ENCODE data around the gene TAF6L. TPM values are rescaled to one million over a fixed set of nuclear protein-coding genes. Genes with fewer than 3 reads are reported as not detected.

TAF6L gene
- total RNA-seq, 1 experiment from 2014 or later: 40.2 TPM

GRCh38 chr11:62806611-62807121 lies 35.5 kb downstream of the TAF6L start:
- Histone ChIP-seq H3K4me2 (ENCODE audit: low read length) (peak overlapping the region; percentile 82), H3K9ac (ENCODE audit: low read length) (no peak overlapping the region), H3K27me3 (ENCODE audit: low read length) (no peaks in the 10 kb centered on the region), H3K27ac (ENCODE audit: low read length) (no peak overlapping the region), H3K36me3 (ENCODE audit: low read depth, low read length) (peaks cover 20% of the 10 kb centered on the region), H3K4me1 (ENCODE audit: insufficient read depth, low read length) (peaks cover 17% of the 10 kb centered on the region), H4K20me1 (ENCODE audit: low read length) (peaks cover 17% of the 10 kb centered on the region), H3F3A (ENCODE audit: low read length, unreplicated experiment) (no peaks in the 10 kb centered on the region), H2AFZ (ENCODE audit: low read length) (no peak overlapping the region), H3K4me3 (ENCODE audit: low read length) (no peak overlapping the region), H3K9me3 (ENCODE audit: low read length) (no peaks in the 10 kb centered on the region), H3K79me2 (ENCODE audit: low read length) (peaks cover 29% of the 10 kb centered on the region), H3K9me2 (replicated peaks; ENCODE audit: low read length) (no peaks in the 10 kb centered on the region)
- ChIA-PET CTCF (interaction anchor here (1.3 kb wide), 1 partner anchor 19 kb away, joined by 4 read pairs; no protein-coding TSS in a partner anchor), POLR2A (ENCODE audit: unreplicated experiment) (interaction anchor here (1.6 kb wide), 1 partner anchor 35 kb away, joined by 8 read pairs; no protein-coding TSS in a partner anchor)
- DNase-seq (no peak), ATAC-seq (no peak)
- TF ChIP-seq CTCF (conservative IDR thresholded peaks at IDR 0.05; ENCODE audit: low read depth, low read length) (no peak), EZH2phosphoT487 (IDR thresholded peaks at IDR 0.05; ENCODE audit: borderline replicate concordance, low read length) (no peak), EZH2 (IDR thresholded peaks at IDR 0.05; ENCODE audit: low read length, unreplicated experiment) (no peak)
- BruUV-seq (replicated peaks): no TSS peak
- intact Hi-C loops (cut with micrococcal nuclease): no loop called here

- H3K4me2 ChIP-seq (ENCODE audit: low read length): no peak overlapping the region
- ATAC-seq (no peak), DNase-seq (no peak)
- no peak overlapping the region for H3K27ac ChIP-seq (ENCODE audit: low read length)
- H3K9me2 ChIP-seq (replicated peaks; ENCODE audit: low read length): no peaks in the 10 kb centered on the region
- H3K79me2 ChIP-seq (ENCODE audit: low read length): no peaks in the 10 kb centered on the region
- peaks cover 6% of the 10 kb centered on the region; the same call in 1 of the 2 replicates for H3K4me1 ChIP-seq (ENCODE audit: insufficient read depth, low read length)
- no peak overlapping the region for H3K9ac ChIP-seq (ENCODE audit: low read length)
- ChIA-PET POLR2A (ENCODE audit: unreplicated experiment) (no interaction called here), CTCF (interaction anchor here (0.5 kb wide), 1 partner anchor 51 kb away, joined by 5 read pairs; no protein-coding TSS in a partner anchor)
- no peaks in the 10 kb centered on the region for H3K9me3 ChIP-seq (ENCODE audit: low read length)
- H3F3A ChIP-seq (ENCODE audit: low read length, unreplicated experiment): no peaks in the 10 kb centered on the region
- H4K20me1 ChIP-seq (ENCODE audit: low read length): no peaks in the 10 kb centered on the region
- no peak overlapping the region for H2AFZ ChIP-seq (ENCODE audit: low read length)
- BruUV-seq (replicated peaks): no TSS peak
- H3K4me3 ChIP-seq (ENCODE audit: low read length): no peak overlapping the region
- intact Hi-C loops (cut with micrococcal nuclease): no loop called here
- TF ChIP-seq EZH2phosphoT487 (IDR thresholded peaks at IDR 0.05; ENCODE audit: borderline replicate concordance, low read length): no peak
- no peak for TF ChIP-seq EZH2 (IDR thresholded peaks at IDR 0.05; ENCODE audit: low read length, unreplicated experiment)
- TF ChIP-seq CTCF (conservative IDR thresholded peaks at IDR 0.05; ENCODE audit: low read depth, low read length): no peak
- H3K36me3 ChIP-seq (ENCODE audit: low read depth, low read length): no peaks in the 10 kb centered on the region
- no peaks in the 10 kb centered on the region for H3K27me3 ChIP-seq (ENCODE audit: low read length)
These were observed 39.6 kb downstream of the TAF6L start for GRCh38 chr11:62810748-62811147.

- ATAC-seq: no peak
- no peaks in the 10 kb centered on the region for H3K9me2 ChIP-seq (replicated peaks; ENCODE audit: low read length)
- CTCF ChIA-PET: no interaction called here
These were observed 40.5 kb downstream of the TAF6L start for GRCh38 chr11:62811659-62812058.

More at GRCh38 chr11:62811659-62812058, 40.5 kb downstream of the TAF6L start:
- H3K36me3 ChIP-seq (ENCODE audit: low read depth, low read length): no peaks in the 10 kb centered on the region; the same call in 1 of the 2 replicates
- POLR2A ChIA-PET (ENCODE audit: unreplicated experiment): no interaction called here
- H3K27me3 ChIP-seq (ENCODE audit: low read length): no peaks in the 10 kb centered on the region
- DNase-seq: no peak
- no peaks in the 10 kb centered on the region for H3F3A ChIP-seq (ENCODE audit: low read length, unreplicated experiment)
- no peaks in the 10 kb centered on the region for H3K79me2 ChIP-seq (ENCODE audit: low read length)
- H3K4me1 ChIP-seq (ENCODE audit: insufficient read depth, low read length): no peaks in the 10 kb centered on the region
- no peak for TF ChIP-seq EZH2phosphoT487 (IDR thresholded peaks at IDR 0.05; ENCODE audit: borderline replicate concordance, low read length)
- no peak for TF ChIP-seq EZH2 (IDR thresholded peaks at IDR 0.05; ENCODE audit: low read length, unreplicated experiment)
- no peak for TF ChIP-seq CTCF (conservative IDR thresholded peaks at IDR 0.05; ENCODE audit: low read depth, low read length)
- intact Hi-C loops (cut with micrococcal nuclease): no loop called here
- H3K4me3 ChIP-seq (ENCODE audit: low read length): no peak overlapping the region
- no peak overlapping the region for H2AFZ ChIP-seq (ENCODE audit: low read length)
- no peaks in the 10 kb centered on the region for H3K9me3 ChIP-seq (ENCODE audit: low read length)
- H3K4me2 ChIP-seq (ENCODE audit: low read length): no peak overlapping the region
- H4K20me1 ChIP-seq (ENCODE audit: low read length): no peaks in the 10 kb centered on the region
- H3K9ac ChIP-seq (ENCODE audit: low read length): no peak overlapping the region
- H3K27ac ChIP-seq (ENCODE audit: low read length): no peak overlapping the region
- no TSS peak for BruUV-seq (replicated peaks)
